Pancreas (tissue), 10 donors: Measurements from ENCODE around the gene EPHB2. TPM values are rescaled to one million over a fixed set of nuclear protein-coding genes. Genes with fewer than 3 reads are reported as not detected.

Experiments used
- ATAC-seq, 4 donors: fragments of 200-7000 bp; cut with Tn5 transposase; one replicate each; pipeline versions ENCODE4 v1.8.0 to v1.9.1; 2020; ENCODE audit warnings: mild to moderate bottlenecking in 4 of 4, moderate library complexity in 4 of 4
- DNase-seq, 6 donors: peaks; one replicate each; pipeline ENCODE4 v3.0.0-alpha.2; 2020
- FAIRE-seq: peaks from 2 replicates; lab custom pipeline; 2012; peaks lifted over from hg19 to GRCh38; lab: Jason Lieb, UNC
- H3K27ac ChIP-seq, 4 donors: fragments of 200-600 bp; sonication (generic); 1 replicate in 3 of 4; 2 replicates in 1 of 4; pipeline versions ENCODE4 v1.5.0 to v1.8.0; 2020
- H3K27me3 ChIP-seq, 4 donors: fragments of 200-600 bp; one replicate each; pipeline ENCODE4 v1.8.0; 2021
- H3K36me3 ChIP-seq, 3 donors: fragments of 200-600 bp; sonication (generic) in 1 of 3; one replicate each; pipeline versions ENCODE4 v1.5.0 to v1.8.0; 2020 to 2021
- H3K4me1 ChIP-seq, 3 donors: fragments of 200-600 bp; one replicate each; pipeline ENCODE4 v1.8.0; 2021
- H3K4me3 ChIP-seq, 4 donors: fragments of 200-600 bp; sonication (generic) in 2 of 4; one replicate each; pipeline versions ENCODE4 v1.5.0 to v1.8.0; 2020 to 2021
- H3K9me3 ChIP-seq, 4 donors: fragments of 200-600 bp; one replicate each; pipeline ENCODE4 v1.8.0; 2021
- WGBS, 2 donors: extraction: QIAGEN DNeasy Blood & Tissue Kit; methylation state at CpG; one replicate each; pipeline ENCODE4 v1.1.7; 2013; 5-methylcytosine and 5-hydroxymethylcytosine counted together
- intact Hi-C, 3 donors: fragments of 100-400 bp; cut with DNase I; formaldehyde crosslinking; loops; one replicate each; pipeline versions ENCODE4 v1.11.1 to v1.14.2; 2022
- polyA plus RNA-seq, 2 donors: library from polyadenylated mRNA; stranded (reverse); fragments of 200-250 nt; gene quantifications; one replicate each; pipeline ENCODE4 v1.2.3, GENCODE V29; 2013
- total RNA-seq, 6 donors: library from RNA; stranded (reverse); fragmentation: NEBNext Ultra II Directional in 4 of 6; extraction: Animal tissue kit (Norgen Biotek cat#: 25700) in 4 of 6; gene quantifications; one replicate each; pipeline versions ENCODE4 v1.2.1 to v1.2.4, GENCODE V29; 2021 to 2023
- TF ChIP-seq, protein P1 (sequence below), 4 donors: fragments of 200-600 bp; sonication (generic) in 3 of 4; IDR thresholded peaks; one replicate each; pipeline versions ENCODE4 v1.5.0 to v1.8.0; 2021; ENCODE audit warnings: antibody characterized with exemption in 4 of 4
- donor health status: healthy with polysubstance abuse.
- donor health status: DM: no; HTN: no; CAD: no; lungs with moderate emphysema.
- donor health status: DM: no; HTN: no; CAD: no.
- donor health status: control.
- donor health status: control.
- donor health status: Bipolar disorder and iron deficiency.
- donor health status: DM: yes; HTN: yes; CAD: no.
- donor health status: DM: no; HTN: no; CAD: no.
- donor health status: DM: no; HTN: no; CAD: no.
- donor health status: DM: yes; HTN: yes; CAD: no.

The EPHB2 gene
- total and polyA plus RNA-seq, 8 donors = 1.3 to 10.0 (median 4.4) TPM

DNA sequence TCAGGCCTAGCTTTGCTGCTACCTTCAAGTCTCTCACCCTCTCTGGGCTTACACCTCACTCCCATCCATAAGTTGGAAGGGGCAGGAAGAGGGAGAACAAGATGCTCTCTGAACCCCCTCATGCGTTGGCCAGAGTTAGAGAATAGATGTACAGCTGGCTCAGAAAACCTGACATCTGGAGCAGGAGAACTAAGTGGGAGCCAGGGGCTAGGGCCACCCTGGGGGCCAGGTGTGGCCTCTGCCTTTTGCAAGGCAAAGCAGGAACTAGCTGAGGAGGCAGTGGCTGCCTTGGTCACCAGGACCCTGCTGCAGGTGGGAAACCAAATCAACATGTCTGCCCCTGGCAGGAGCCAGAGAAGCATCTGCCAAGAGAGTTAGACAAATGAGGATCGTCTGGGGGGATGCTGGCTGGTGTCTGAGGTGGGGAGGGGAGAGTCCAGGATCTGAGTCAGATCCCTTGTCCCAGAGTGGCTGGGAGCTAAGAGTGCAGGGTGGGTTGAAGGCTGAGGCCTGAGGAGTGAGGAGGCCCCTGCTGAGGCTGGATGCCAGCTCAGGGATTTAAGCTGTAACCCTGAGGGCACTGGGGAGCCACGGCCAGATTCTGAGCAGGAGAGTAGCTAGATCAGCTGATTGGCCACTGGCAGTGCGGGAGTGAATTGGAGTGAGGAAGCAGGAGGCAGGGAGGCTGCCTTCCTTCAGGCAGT is 115.0 kb downstream of the EPHB2 start:
- Histone ChIP-seq H3K9me3 (no peaks in the 10 kb centered on the region), H3K36me3 (no peaks in the 10 kb centered on the region), H3K4me1 (peaks cover 18 to 24% (median 19%) of the 10 kb centered on the region in 3 donors), H3K27ac (peak overlapping the region; percentile 32 to 82 (median 70)), H3K27me3 (no peaks in the 10 kb centered on the region), H3K4me3 (no peak overlapping the region)
- 74 to 75% methylated on average over 4 of the region's 4 CpGs for WGBS, 2 donors
- intact Hi-C loops = no loop called here
- TF ChIP-seq, protein P1, sequence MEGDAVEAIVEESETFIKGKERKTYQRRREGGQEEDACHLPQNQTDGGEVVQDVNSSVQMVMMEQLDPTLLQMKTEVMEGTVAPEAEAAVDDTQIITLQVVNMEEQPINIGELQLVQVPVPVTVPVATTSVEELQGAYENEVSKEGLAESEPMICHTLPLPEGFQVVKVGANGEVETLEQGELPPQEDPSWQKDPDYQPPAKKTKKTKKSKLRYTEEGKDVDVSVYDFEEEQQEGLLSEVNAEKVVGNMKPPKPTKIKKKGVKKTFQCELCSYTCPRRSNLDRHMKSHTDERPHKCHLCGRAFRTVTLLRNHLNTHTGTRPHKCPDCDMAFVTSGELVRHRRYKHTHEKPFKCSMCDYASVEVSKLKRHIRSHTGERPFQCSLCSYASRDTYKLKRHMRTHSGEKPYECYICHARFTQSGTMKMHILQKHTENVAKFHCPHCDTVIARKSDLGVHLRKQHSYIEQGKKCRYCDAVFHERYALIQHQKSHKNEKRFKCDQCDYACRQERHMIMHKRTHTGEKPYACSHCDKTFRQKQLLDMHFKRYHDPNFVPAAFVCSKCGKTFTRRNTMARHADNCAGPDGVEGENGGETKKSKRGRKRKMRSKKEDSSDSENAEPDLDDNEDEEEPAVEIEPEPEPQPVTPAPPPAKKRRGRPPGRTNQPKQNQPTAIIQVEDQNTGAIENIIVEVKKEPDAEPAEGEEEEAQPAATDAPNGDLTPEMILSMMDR (IDR thresholded peaks at IDR 0.05) = no peak
- peak in 1 of 6 donors; percentile 46 for DNase-seq
- FAIRE-seq = no peak
- ATAC-seq = no peak

GRCh38 chr1:22826604-22827580 is 116.3 kb downstream of the EPHB2 start:
- WGBS, 2 donors = 58 to 61% methylated on average over 15 of the region's 15 CpGs
- Histone ChIP-seq H3K9me3 (no peaks in the 10 kb centered on the region), H3K4me3 (no peak overlapping the region), H3K27ac (peak overlapping the region; percentile 32 to 82 (median 70)), H3K27me3 (no peaks in the 10 kb centered on the region), H3K36me3 (no peaks in the 10 kb centered on the region), H3K4me1 (peaks cover 18 to 24% (median 19%) of the 10 kb centered on the region in 3 donors)
- FAIRE-seq (no peak), ATAC-seq (peak; percentile 78 to 90 (median 84)), DNase-seq (peak; percentile 54 to 70 (median 61))
- TF ChIP-seq, protein P1 (IDR thresholded peaks at IDR 0.05) = no peak
- intact Hi-C loops = no loop called here

GRCh38 chr1:22827666-22828483 is 117.2 kb downstream of the EPHB2 start:
- ATAC-seq = peak in 2 of 4 donors; percentile 6 to 11
- H3K27ac ChIP-seq = peak overlapping the region in 3 of 4 donors; percentile 65 to 82 (median 75)
- H3K9me3 ChIP-seq = no peaks in the 10 kb centered on the region
- H3K4me3 ChIP-seq = no peak overlapping the region
- WGBS, 2 donors = 49% methylated on average over 9 of the region's 9 CpGs
- TF ChIP-seq, protein P1 (IDR thresholded peaks at IDR 0.05) = no peak
- peak in 2 of 6 donors; percentile 35 to 44 for DNase-seq
- intact Hi-C loops = no loop called here
- FAIRE-seq = no peak
- H3K27me3 ChIP-seq = no peaks in the 10 kb centered on the region
- peaks cover 18 to 24% (median 19%) of the 10 kb centered on the region in 3 donors for H3K4me1 ChIP-seq
- no peaks in the 10 kb centered on the region for H3K36me3 ChIP-seq

GRCh38 chr1:22828484-22829308 is 118.1 kb downstream of the EPHB2 start:
- Histone ChIP-seq H3K9me3 (no peaks in the 10 kb centered on the region), H3K27ac (peak overlapping the region in 2 of 4 donors; percentile 65 to 82), H3K36me3 (no peaks in the 10 kb centered on the region), H3K4me1 (peaks cover 18 to 24% (median 19%) of the 10 kb centered on the region in 3 donors), H3K27me3 (no peaks in the 10 kb centered on the region), H3K4me3 (no peak overlapping the region)
- FAIRE-seq = no peak
- intact Hi-C loops = no loop called here
- peak in 1 of 4 donors; percentile 18 for ATAC-seq
- DNase-seq = peak in 2 of 6 donors; percentile 44 to 47
- 71 to 80% methylated on average over 15 of the region's 15 CpGs for WGBS, 2 donors
- TF ChIP-seq, protein P1 (IDR thresholded peaks at IDR 0.05) = no peak
